Stimulated activated naive CD4-positive, alpha-beta T cell treated with Interleukin-2 at 50 U/mL for 16 hours (primary cell): ENCODE measurements around the gene TMEM260.

Source experiments
- DNase-seq: peaks from one replicate; lab custom pipeline; 2025; lab: John Stamatoyannopoulos, UW

TMEM260 gene

DNA sequence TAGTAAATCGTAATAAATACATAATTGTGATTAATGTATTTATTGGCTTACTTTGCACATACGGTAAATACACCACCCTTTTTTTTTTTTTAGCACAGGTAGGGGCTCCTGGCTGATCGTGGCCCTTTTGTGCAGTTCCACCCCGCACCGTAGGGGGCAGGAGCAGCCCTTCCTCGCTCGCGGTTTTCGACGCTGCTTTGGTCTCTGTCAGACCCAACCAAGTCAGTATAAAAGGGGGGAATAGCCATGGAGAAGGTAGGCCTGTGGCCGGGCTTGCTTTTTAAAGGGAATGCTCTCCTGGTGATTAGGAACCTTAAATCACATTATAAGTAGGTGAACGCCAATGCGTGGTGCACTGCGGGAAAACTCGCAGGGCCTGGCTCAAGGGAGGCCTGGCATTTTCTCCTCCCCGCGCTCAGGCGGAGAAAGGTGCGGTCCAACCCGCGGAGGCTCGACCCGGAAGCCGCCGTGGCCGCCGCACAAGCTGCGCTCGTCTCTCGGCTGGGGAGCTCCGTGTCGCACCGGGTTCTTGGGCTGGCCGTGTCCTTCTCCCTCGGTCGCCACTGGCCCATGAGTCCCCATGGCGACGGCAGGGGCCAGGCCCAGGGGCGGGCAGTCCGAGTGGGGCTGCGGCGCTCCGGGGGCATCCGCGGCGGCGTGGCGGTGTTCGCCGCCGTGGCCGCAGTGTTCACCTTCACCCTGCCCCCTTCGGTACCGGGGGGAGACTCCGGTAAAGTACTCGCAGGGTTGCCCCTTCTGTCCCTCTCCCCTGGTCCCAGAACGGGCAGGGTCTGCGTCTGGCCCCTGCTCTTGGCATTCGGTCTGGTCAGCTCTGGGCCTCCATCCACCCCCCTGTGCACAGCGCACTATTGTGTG is at the start of gene TMEM260:
TSS of gene TMEM260 (plus strand) at position 454 of the 876 bp plus-strand sequence. CDS start at position 571, 117 bp downstream.
- DNase-seq: peak; percentile 88

DNA sequence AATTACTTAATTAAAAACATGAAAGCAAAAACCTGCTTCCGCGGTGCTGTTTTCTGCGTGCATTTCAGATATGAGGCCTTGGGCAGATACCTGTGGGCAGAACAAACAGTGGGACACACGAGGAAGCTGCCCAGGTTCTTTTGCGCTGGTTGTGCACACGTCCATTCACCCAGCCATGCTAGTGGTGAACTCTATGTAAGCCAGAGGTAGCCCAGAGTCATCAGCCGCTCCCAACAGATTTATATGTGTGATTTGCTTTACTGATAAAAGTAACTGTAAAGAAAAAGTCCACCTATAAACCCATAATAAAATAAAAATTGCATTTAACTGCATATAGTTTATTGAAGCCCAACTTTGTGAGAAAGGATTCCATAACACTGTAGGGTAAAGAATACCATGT is 47.1 kb upstream of the TMEM260 start:
- DNase-seq: no peak

DNA sequence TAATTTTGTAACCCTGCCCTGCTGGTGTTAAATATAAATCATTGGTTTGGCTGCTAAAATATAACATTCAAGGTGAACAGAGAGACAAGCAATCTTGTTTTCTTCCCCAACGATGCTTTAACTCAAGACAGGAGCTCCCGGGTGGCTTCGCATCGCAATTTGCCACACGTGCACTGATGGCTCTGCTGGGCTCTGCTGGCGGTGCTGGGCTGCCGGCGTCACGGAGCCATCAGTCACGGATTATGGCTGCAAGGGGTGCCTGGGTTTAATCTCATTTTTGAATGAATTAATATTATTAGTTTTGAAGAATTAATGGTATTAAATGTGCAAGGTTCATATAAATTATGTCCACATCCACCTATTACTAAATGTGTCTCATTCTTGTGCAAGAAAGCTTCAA is 44.9 kb upstream of the TMEM260 start:
- no peak for DNase-seq

DNA sequence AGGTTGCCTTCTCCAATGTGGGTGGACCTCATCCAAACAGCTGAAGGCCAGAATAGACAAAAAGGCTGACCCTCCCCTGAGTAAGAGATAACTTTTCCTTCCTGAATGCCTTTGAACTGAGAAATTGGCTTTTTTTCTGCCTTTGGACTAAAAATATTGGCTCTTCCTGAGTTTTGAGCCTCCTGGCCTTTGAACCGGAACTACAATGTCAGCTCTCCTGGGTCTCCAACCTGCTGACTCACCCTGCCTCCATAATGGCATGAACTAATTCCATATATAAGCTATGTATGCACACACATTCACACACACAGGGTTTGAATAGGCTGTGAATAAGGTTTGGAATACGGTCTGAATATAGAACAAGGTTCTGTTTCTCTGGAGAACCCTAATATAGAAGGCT is 39.7 kb upstream of the TMEM260 start:
- DNase-seq: no peak

DNA sequence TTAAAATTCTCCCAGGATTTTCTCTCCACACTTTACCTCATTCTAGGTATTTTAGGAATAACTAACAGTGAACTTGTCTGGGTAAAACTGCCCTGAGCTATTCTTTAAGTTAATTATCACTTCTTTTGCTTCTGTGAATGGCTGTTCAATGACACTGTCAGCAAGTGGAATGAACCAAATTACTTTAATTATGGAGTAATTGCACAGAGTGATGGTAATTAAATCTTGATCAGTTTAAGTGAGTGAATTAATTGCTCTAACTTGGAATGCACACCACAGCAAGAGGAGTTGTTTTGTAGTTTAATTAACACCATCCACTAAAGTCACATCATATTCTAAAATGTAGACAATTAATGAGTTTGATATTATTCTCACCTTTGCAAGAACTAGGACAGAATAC is 36.2 kb upstream of the TMEM260 start:
- no peak for DNase-seq

DNA sequence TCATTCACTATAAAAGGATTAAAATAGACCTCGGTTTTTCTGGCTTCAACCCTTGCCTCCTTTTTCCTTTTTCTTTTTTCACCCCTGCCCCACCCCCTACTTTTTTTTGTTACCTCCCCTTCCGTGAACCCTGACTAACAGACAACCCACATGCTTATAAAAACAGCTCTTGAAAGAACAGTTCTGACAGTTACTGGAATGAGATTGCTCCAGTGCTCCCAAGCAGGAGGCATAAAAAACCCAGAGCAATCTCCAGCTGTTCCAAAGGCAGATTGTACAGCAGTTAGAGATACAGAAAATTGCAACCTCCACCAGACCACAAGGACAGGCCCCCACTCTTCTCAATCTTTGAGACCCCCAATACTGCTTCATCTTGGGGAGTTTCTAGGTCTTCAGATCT is 29.9 kb upstream of the TMEM260 start:
- no peak for DNase-seq

DNA sequence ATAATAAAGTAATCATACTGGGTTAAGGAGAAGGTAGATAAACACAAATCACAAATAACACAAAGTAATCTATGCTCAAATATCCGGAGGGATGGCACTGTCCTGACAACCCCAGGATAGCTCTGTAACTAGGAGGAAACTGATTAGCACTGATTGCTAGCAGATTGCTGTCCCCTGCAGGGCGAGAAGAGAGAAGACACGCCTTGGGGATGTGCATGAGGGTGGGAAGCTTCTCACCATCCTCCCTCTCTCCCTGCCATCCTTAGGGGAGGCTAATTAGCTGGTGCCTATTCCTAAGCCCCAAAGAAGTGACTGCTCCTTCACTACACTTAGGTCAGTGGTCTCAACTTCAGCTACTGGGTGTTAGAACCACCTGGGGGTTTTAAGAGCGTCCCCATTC is 27.0 kb upstream of the TMEM260 start:
- no peak for DNase-seq

DNA sequence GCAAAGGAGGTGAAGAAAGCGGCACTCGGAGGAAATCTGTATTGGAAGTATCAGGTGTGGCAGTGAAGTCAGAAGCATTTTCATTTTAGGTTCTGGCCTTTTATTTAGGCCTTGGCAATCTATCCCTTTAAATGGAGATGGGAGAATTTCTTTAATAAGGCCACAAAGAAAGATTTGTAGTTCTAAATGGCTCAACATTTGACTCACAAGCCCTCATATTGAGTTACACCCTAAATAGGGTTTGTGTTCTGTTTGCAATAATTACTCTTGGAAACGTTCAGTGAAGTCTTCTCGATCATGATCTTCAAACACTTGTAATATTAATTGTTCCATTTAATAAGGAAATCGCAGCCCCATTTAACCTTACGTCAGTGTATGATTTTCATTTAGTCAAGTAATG is 25.3 kb upstream of the TMEM260 start:
- DNase-seq: no peak

DNA sequence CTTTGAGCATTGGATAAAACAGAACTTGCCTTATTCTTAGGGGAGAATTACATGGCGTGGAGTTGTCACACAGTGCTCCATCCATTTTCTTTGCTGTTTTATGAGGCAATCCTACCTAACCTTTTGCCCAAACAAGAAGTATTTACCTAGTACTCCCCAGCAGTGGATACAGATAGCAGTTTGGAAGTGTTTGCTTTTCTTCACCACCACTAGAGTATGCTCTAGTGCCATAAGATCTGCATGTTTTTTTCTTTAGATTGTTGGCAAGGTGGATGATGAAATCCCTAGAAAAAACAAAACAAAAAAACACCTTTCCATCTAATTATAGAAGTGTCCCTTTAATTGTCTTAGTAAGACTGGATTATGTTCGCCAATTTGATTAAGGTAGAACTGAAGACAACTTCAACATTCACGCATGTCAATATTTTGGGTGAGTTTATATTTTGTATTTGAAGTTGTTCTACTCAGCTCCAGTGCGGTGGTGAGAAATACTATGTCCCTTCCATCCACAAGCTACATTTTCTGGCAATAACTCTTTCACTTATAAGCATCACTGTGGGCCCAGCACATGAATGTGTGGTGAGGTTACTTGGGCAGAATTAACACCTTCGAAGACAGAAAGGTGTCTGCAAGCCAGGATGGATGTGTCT is 23.6 kb upstream of the TMEM260 start:
- DNase-seq: no peak

DNA sequence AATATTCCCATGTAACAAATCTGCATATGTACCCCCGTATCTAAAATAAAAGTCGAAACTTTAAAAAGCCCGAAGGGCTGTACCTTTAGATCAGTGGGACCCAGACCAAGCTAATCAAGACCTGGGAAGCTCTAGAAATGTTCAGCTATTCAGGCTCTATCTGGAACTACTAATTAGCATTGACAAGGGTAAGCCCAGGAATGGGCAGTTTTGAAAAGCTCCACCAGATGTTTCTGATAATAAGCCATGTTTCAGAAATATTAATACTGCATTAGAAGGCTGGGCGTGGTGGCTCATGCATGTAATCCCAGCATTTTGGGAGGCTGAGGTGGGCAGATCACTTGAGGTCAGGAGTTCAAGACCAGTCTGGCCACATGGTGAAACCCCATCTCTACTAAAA is 20.4 kb upstream of the TMEM260 start:
- DNase-seq: no peak

DNA sequence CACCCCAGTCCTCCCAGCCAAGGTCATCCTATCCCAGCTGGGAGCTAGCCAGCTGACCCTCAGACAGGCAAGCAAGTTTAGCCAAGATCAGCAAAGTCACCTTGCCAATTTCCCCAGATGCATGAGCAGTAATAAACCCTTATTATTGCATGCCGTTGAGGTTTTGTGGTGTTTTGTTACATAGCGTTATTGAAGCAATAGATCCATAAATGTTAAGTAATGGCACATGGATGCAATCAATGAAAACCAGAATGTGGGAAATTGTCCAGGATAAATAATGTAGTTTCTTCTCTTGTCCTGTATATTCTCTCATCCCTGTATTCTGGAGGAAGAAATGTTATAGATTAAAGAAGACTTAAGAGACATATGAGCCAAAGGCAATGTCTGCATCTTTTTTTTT is 18.0 kb upstream of the TMEM260 start:
- no peak for DNase-seq

DNA sequence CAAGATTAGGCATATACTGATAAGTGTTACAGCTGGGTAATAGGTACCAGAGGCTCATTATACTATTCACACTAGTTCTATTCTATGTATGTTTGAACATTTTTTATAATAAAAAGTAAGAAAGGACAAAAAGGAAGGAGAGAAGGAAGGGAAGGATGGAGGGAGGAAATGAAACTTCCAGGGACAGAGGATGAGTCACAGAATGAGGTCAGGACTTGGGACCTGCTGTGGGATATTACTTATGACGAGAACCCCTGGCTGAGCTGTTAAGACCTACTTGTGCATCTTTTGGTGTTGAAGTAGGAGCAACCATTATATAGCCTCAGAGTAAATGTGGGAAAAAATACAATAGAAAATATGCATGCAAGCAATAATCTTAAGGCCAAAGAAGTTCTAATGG is 16.7 kb upstream of the TMEM260 start:
- no peak for DNase-seq

DNA sequence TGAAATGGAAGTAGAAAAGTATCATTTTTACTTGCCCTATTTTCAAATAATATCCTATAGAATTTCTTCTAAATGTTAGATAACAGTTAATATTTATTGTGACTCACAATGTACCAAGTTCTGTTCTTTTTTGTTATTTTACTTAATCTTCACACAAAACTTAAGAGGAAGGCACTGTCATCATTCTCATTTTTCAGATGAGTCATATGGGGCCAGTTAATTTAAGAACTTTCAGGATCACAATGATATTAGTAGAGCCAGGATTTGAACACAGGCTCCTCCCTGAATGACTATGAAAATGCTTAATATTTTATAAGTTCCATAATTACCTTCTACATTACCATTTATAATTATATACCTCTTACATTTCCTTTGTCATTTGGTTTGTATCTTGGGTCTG is 10.4 kb upstream of the TMEM260 start:
- DNase-seq: no peak

DNA sequence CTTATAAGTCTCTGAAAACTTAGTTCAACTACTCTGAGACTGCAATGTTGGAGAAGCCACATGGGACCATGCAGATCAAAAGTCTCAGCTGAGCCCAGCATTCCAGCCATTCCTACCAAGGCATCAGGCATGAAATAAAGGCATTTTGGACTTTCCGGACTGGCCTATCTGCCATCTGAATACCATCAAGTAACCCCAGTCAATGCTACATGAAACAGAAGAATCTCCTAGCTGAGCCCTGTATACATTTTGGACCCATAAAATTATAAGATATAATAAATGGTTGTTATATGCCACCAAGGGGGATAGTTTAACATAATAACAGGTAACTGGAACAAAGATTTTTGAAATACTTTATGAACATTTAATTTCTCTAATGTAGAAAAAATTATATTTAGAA is 9.3 kb upstream of the TMEM260 start:
- no peak for DNase-seq

DNA sequence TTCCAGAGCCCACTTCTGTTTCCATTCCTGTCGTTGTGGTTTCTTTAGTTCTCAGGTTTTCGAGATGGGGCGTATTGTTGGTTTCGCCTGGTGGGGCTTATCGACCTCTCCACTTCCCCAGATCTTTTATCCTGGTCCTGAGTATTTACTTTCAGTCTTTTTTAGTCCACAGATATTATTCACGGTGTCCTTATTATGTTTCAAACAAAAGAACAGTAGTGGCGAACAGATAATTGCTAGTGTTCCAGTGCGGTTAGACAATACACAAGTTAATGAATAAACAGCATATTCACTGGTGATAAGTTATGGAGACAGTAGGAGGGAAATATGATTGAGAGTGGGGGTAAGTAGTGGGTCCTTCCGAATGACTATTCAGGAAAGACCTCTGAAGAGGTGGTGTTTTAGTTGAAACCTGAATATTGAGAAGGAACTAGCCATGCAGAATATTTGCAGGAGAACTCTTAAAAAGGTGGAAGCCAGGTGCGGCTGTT is 668 bp downstream of the TMEM260 start:
- no peak for DNase-seq

DNA sequence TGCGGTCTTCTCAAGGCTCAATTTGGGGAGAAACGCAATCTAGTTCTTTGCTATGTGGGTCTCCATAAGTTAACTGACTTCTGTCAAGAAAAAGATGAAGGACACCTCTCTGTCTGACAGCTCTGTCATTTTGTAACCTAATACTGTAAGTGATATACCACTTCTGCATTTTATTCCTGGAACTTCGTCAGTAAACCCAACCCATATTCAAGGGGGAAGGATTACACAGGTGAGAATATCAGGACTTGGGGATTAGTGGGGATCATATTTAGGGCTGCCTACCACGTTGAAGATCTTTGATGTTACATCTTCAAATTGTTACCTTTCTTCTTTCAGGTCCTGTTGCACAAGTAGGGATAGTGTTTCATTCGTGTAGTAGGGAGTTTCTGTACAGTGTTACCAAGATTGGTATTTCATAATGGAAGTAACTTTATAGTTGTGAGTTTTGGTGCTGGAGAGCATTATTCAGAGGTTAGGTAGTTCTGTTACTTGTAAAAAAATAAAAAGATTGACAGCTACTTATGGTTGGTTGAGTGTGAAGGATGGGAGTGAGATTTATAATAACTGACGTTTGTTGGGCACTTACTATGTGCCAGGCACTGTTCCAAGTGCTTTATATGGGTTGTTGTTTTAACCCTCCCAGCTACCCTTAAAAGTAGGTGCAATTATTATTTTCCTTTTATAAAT is 1.6 kb downstream of the TMEM260 start:
- no peak for DNase-seq

DNA sequence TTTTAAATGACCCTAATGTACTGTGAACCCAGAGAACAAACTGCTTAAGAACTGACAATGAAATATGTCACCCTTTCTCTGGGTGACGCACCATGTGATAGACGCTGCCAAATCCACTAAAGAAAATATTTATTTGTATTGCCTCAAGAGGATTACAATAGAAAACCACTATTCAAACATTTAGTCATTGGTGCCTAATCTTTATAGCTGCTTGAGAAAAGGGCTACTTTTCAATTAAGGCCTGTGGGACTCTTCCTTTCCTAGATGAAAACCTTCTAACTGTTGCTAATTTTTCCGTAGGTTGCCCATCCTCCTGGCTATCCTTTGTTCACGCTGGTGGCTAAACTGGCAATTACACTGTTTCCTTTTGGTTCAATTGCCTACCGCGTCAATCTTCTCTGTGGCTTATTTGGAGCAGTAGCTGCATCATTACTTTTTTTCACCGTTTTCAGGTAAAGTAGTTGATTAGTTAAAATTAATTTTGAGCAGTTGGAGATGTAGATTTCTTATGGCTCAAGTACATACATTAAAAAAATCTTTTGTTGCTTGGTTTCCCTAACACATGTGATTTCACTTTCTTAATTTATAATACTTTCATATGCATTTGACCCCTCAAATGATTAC is 6.0 kb downstream of the TMEM260 start:
- no peak for DNase-seq

DNA sequence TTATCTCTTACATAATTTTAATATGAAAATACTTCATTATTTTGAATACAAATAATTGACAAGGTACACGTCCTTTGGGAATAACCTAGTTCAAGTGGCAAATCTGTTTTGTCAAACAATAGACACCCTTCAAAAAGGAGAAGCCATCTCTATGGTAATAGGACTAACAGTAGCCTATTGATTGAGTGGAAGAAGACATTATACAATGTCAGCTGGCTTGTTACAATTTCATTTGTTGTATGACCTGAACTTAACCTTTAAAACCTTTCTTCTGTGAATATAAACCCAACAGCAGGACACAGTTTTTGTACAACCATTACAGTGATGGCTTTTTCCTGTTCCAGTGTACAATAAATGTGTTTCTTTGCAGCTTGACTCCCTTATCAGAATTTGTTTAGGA is 8.1 kb downstream of the TMEM260 start:
- no peak for DNase-seq

DNA sequence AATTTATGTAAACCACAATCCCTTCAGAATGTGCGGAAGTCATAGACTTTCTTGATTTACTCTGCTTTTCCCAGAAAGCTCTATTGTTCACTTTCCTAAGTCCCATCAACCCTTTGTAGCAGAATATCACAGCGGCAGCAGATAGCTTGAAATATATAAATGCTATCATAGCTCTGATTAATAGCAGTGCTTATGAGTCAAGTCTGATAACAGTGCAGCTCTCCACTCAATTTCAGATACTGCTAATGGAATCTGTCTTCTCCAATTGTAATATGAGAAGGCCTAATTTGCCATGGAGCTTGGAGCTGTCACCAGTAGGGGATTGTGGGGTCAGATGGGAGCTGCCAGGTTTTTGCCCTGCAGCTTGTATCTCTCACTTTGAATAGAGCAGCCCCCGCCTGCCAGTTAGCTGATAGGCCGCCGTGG is 10.9 kb downstream of the TMEM260 start:
- no peak for DNase-seq

DNA sequence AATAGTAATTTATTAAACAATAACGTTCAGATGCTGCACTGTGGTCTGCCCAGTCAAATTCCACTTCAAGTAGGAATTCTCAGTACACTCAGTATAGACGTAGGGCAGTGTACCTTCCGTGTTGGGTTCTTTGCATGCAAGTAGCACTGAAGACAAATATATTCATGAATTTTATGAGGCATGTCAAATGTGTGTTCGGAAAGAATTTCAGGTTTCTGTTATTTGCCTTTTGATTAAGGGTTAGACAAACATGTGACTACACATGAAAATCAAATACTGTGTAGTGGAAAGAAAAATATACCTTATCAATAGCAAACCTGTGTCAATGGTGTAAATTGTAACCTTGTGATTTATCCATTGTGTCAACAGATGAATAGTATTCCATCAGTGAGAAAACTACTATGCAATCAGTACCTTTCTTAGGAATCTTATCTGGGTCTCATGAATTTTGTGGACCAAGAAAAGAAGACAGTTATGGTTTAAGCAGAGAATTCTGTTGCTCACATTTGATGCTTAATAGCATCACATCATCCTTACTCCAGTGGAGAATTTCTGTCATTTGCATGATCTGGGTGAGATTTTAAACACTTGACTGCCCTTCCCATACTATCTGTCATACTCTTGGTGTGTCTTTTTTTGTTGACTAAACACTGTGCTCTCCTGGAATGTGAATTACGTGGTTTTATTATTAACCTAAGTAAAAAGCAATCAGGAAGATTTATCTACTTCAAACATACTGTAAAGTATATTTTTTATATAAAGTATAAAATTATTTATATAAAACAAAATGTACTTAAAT is 13.3 kb downstream of the TMEM260 start:
- no peak for DNase-seq

DNA sequence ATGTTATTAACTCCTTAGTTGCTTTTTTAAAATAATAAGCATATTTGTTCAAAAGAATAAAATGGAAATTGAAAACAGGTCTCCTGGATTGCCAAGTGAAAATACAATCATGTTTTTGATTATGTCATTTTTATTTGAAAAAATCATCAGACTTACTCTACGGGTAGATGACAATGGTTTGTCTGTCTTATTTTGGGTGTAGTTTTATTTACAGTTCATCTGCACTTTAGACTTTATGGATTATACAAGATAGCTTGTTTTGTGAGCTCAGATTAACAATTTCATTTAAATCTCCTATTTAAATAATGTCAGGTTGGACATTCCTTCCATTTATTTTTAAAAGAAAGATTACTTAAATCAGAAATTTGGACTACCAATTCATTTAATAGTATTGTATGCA is 14.8 kb downstream of the TMEM260 start:
- DNase-seq: no peak

DNA sequence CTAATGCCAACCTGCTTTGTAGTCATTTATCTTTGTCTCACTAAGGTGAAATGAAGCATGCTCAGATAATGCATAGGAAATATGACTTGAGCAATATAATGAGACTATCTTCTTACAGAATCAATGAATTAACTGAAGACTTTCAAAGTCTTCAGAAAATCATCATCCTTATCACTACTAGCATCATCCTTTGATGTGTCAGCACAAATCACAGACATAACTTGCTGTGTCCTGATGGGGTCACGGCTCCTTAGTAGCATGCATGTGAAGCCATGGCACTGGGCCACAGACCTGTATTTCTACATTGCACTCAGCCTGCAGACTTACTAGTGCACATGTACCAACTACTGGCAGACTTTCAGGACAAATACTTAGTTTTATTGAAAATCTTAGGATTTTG is 18.9 kb downstream of the TMEM260 start:
- no peak for DNase-seq
